AG08396 (cell line): ENCODE results near the gene GH2.
A peak's percentile ranks its signal among the peaks of the same experiment; 100 is the strongest.
"Not testable (repeated sequence)": the region's sequence is repeated elsewhere in the genome, so short reads cannot be mapped to it uniquely, and the experiment has no call there.

ENCODE experiments used
- DNase-seq: peaks from one replicate; pipeline ENCODE4 v3.0.0; 2012; ENCODE audit warnings: low spot score, mixed read lengths

The GH2 gene

GRCh38 chr17:63881935-63882601 lies at the start of gene GH2:
Gene GH2, minus strand, starts transcription at chr17:63881944. Its CDS starts 143 bp downstream, at chr17:63881801.
- peak; percentile 78 for DNase-seq

GRCh38 chr17:63930951-63931575 lies 49.3 kb upstream of the GH2 start:
- no peak for DNase-seq

DNA sequence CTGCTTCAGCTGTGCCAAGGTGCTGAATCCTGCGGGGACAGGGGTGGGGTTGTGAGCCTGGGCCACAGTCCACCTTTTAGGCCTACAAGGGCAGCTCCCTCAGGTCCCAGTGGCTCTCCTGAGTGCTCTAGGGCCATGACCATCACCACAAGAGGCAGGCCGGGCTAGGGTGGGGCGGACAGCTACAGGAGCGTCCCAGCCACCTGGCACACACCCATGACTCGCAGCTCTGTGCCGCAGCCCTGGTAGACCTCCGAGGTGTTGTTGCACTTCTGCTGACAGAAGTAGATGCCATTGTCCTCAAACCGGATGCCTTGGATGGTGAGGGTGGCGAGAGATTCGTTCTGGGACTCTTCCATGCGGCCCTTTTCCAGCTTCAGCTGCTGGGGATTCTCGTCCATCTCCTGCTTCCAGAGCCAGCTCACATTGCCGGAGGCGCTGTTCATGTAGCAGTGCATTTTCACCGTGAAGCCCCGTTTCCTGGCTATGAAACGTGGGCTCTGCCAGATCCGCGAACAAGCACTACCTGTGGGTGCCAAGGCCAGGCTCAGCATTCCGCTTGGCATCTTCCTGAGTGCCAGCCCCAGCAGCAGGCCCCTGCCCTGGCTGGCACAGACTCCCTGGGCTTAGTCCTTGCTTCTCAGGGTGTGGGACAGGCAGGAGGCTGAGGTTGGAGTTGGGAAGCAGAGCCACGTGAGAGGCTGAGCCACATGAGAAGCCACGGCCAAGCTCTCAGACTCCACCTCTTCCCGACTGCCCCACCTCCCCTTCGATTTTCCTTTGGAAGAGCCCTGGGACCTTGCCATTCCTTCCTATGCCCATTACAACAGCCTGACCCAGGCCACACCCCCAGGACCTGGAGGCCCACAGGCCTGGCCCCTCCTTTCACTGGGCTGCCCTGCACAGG lies 48.4 kb upstream of the GH2 start:
- DNase-seq: no peak

- no peak for DNase-seq
Observed at GRCh38 chr17:63928966-63929695, 47.4 kb upstream of the GH2 start.

GRCh38 chr17:63928172-63928666 lies 46.5 kb upstream of the GH2 start:
- DNase-seq: no peak

- DNase-seq: no peak
Observed at GRCh38 chr17:63927464-63928171, 45.9 kb upstream of the GH2 start.

GRCh38 chr17:63926164-63926563 lies 44.4 kb upstream of the GH2 start:
- DNase-seq: no peak

- DNase-seq: no peak
Observed at GRCh38 chr17:63925615-63926014, 43.9 kb upstream of the GH2 start.

DNA sequence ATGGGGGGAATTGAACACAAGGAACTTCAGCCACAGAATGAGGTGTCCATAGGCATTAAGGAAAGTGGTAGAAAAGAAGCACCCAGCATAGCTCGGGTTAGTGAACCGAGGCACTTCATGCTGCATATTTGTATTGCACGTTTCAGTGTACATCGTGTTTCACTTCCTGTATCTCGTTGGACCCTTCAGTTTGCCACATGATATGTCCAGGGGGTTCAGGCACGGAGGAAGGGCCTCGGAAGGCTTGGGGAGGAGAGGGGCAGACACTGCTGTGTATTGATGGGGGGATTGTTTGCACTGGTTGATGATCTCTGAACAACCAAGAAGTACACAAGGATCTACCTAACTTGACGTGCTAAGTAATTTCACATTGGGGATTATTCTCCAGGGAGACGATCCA lies 40.7 kb upstream of the GH2 start:
- DNase-seq: not testable (repeated sequence)

DNA sequence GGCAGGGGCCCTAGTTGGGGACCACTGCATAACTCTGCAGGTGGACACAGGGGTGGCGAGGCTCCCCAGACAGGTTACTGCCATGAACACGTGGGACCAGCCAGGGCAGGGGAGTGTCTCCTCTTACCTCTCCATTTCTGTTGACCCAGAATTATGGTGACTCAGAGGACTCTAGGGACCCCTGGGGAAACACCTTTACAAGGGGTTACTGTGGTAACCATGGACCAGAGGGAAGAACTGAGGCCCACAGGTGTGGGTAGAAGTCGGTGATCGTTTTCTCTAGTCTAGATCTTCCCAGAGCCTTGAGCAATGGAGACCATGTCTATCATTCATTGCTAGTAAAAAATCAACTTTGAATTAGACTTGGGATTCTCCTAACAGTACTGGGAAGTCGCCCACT lies 39.0 kb upstream of the GH2 start:
- not testable (repeated sequence) for DNase-seq

DNA sequence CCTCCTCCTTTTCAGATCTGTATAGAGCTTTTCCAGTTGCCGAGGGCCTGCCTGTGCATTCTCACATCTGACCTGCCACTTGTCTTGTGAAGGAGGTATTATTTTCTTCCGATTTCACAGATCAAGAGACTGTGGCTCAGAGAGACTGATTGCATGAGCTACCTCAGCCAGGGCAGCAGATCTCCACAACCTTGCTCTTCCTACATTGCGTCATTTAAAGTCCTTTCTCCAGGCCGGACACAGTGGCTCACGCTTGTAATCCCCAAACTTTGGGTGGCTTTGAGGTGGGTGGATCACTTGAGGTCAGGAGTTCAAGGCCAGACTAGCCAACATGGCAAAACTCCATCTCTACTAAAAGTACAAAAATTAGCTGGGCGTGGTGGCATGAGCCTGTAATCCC lies 38.3 kb upstream of the GH2 start:
- not testable (repeated sequence) for DNase-seq

GRCh38 chr17:63919311-63919723 lies 37.6 kb upstream of the GH2 start:
- DNase-seq: peak; percentile 87

DNA sequence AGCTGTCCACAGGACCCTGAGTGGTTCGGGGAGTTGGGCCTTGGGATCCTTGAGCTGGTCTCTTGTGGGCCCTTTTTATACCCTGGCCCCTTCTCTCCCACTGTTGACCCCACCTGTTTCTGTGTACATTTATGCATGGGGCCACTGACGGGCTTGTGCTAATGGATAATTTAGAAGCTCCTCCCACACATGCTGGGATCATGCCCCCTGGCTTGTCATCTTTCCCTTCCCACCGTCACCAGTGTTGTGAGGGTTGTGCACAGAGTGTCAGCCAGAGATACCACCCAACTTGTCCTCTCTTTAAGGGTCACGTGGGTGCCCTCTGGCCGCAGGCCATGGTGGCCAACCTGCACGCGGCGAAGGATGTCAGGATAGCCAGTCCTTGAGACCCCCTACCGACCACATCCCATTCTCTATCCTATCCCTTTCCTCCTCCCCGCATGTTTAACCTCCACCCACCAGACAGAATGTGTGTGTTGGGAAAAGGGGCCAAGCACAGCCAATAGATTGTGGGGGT lies 37.1 kb upstream of the GH2 start, which contains the start of gene GH1:
TSS of gene GH1 (minus strand) at position 51 of the 517 bp plus-strand sequence. CDS start 63 bp downstream, outside the sequence.
- DNase-seq: not testable (repeated sequence)

DNA sequence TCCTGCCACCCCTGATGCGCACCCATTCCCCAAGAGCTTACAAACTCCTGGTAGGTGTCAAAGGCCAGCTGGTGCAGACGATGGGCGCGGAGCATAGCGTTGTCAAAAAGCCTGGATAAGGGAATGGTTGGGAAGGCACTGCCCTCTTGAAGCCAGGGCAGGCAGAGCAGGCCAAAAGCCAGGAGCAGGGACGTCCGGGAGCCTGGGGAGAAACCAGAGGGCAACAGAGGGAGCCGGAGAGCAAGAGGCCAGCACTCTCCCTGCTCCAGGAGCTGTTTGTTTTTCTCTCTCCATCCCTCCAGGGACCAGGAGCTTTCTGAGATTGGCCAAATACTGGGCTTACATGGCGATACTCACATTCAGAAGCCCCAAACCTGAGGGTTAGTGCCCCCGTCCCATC lies 36.6 kb upstream of the GH2 start:
- no peak for DNase-seq

DNA sequence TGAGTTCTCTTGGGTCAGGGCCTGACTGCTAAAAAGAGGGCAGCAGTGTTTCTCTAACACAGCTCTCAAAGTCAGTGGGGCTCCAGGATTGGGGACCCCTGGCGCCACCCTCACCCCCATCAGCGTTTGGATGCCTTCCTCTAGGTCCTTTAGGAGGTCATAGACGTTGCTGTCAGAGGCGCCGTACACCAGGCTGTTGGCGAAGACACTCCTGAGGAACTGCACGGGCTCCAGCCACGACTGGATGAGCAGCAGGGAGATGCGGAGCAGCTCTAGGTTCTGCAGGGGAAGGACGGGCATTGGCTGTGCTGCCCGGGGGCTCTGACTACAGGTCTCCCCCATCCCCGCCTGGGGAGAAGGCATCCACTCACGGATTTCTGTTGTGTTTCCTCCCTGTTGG lies 35.9 kb upstream of the GH2 start:
- no peak for DNase-seq

DNA sequence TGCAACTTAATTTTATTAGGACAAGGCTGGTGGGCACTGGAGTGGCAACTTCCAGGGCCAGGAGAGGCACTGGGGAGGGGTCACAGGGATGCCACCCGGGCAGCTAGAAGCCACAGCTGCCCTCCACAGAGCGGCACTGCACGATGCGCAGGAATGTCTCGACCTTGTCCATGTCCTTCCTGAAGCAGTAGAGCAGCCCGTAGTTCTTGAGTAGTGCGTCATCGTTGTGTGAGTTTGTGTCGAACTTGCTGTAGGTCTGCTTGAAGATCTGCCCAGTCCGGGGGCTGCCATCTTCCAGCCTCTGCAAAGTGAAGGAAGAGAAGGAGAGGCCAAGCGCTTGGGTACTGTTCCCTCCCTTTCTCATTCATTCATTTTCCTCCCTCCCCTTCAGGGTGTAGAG lies 35.5 kb upstream of the GH2 start:
- not testable (repeated sequence) for DNase-seq

GRCh38 chr17:63916566-63917185 lies 34.9 kb upstream of the GH2 start:
- DNase-seq: no peak

DNA sequence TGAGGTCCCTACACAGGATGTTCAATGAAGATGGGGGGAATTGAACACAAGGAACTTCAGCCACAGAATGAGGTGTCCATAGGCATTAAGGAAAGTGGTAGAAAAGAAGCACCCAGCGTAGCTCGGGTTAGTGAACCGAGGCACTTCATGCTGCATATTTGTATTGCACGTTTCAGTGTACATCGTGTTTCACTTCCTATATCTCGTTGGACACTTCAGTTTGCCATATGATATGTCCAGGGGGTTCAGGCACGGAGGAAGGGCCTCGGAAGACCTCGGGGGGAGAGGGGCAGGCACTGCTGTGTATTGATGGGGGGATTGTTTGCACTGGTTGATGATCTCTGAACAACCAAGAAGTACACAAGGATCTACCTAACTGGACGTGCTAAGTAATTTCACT lies 34.0 kb upstream of the GH2 start:
- not testable (repeated sequence) for DNase-seq

DNA sequence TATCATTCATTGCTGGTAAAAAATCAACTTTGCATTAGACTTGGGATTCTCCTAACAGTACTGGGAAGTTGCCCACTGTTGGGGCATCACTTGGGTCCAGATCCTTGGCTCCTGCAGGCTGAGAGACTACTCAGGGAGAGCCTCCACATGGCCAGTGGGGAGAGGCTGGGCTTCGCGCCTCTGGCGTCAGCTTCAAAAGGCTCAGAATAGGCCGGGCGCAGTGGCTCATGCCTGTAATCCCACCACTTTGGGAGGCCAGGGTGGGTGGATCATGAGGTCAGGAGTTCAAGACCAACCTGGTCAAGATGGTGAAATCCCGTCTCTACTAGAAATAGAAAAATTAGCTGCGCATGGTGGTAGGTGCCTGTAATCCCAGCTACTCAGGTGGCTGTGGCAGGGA lies 32.7 kb upstream of the GH2 start:
- DNase-seq: no peak

DNA sequence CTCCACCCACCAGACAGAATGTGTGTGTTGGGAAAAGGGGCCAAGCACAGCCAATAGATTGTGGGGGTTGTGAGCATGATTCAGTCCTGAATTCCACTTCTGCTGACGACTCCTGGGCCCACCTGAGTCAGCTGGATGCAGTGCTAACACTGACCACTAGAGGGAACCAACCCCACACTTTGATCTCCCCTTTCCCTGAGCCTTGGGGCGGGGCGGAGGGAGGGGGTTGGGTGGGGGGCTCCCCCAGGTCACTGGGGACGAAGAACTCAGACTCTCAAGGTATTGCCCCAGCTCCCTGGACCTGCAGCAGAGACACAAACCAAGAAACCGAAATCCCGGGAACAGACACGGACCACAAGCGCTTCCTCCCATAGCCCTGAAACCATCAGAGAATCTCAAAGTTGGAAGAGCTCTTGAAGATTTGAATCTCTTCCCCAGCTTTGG lies 29.9 kb upstream of the GH2 start:
- DNase-seq: peak; percentile 57
